AG10803 (cell line): Measurements from ENCODE around the gene SH3D19.
A peak's percentile ranks its signal among the peaks of the same experiment; 100 is the strongest.

ENCODE experiments used
- DNase-seq: peaks from one replicate; pipeline ENCODE4 v3.0.0; 2010; ENCODE audit warnings: low read depth
- H3K4me3 ChIP-seq: 2 replicates; pipeline ENCODE4 v1.5.1; 2011; ENCODE audit warnings: mild to moderate bottlenecking, low read length, control low read depth
- TF ChIP-seq, protein P1 (sequence below): conservative IDR thresholded peaks from 2 replicates; pipeline ENCODE4 v1.5.1; 2011; ENCODE audit warnings: mild to moderate bottlenecking, low read length, control low read depth, inconsistent platforms

The SH3D19 gene

DNA sequence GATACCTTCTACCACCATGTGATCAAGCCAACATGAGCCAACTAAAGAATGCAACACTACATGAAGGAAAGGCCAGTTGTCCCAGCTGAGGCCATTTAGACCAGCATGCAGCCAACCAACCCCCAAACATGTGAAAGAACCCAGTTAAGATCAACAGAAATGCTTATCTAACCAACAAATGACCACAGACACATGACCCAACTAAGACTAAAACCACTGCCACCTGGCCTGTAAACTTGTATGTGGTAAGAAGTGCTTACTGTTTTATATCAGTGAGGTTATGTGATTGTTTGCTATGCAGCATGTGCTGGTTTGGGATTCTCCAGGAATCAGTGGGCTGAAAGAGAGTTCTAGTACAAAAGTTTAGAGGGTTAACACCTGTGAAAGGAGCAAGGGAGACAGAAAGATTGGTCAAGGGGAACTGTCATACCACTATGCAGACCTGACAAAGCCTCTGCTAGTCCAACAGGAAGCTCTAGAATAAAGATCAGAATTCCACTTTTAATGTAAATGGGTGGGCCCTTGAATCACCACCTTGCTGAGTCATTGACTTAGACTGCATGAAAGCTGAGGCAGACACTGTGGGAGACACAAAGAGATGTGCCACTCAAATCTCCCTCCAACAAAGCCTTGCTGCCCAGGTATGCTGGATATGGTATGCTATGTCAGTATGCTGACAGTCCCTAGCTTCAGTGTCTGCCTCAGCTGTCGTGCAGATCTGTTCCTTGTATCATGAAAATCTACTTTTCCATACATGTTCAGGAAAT is 6.1 kb upstream of the SH3D19 start:
- DNase-seq: peak; percentile 17
- TF ChIP-seq, protein P1, sequence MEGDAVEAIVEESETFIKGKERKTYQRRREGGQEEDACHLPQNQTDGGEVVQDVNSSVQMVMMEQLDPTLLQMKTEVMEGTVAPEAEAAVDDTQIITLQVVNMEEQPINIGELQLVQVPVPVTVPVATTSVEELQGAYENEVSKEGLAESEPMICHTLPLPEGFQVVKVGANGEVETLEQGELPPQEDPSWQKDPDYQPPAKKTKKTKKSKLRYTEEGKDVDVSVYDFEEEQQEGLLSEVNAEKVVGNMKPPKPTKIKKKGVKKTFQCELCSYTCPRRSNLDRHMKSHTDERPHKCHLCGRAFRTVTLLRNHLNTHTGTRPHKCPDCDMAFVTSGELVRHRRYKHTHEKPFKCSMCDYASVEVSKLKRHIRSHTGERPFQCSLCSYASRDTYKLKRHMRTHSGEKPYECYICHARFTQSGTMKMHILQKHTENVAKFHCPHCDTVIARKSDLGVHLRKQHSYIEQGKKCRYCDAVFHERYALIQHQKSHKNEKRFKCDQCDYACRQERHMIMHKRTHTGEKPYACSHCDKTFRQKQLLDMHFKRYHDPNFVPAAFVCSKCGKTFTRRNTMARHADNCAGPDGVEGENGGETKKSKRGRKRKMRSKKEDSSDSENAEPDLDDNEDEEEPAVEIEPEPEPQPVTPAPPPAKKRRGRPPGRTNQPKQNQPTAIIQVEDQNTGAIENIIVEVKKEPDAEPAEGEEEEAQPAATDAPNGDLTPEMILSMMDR: no peak
- no peak overlapping the region for H3K4me3 ChIP-seq

DNA sequence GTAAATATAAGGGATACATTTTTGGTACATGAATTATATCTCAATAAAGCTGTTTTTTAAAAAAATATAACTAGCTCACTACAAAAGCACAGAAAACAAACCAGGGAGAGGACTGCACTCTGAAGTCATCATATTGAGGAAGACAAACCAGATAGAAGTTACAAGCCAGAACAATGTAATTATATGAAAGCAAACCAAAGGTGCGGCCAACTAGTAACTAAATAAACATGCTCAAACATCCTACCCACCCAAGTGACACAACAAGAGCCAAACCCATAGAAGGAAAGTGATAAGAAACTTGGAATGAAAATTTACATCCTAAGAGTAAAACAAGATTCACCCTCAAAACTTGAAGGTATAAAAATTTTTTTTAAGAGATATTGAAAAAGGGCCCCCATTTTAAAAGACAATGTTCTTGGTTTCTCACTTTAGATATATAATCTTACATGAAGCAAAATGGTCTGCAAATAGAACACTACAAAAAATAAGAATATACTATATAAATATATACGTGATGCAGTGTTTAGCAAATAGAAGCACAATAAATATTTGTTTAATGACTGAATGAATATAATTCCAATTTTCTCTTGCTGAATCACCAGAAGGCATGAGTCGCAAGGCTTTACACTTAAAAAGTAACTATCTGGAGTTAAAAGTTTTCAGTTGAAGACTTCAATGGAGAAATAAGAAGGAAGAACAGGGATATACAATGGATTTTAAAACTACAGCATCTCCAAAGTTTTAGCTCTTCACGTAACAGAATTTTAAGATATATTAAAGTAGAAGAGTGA is 4.0 kb upstream of the SH3D19 start:
- TF ChIP-seq, protein P1: no peak

DNA sequence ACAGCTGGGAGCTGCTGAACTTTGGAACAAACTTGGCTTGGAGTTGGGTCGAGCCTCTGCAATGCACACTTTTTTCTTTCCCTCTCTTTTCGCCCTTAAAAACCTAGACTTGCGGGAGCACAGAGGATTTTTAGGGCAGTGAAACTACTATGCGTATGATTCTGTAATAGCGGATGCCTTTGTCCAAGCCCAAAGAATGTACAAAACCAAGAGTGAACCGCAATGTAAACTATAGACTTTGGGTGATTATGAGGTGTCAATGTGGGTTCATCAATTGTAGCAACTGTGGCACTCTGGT is 493 bp upstream of the SH3D19 start:
- H3K4me3 ChIP-seq: peak overlapping the region; percentile 73
- DNase-seq: no peak
- TF ChIP-seq, protein P1: no peak

More for the DNA sequence above, 4.0 kb upstream of the SH3D19 start:
- DNase-seq: peak; percentile 17
- H3K4me3 ChIP-seq: no peak overlapping the region

DNA sequence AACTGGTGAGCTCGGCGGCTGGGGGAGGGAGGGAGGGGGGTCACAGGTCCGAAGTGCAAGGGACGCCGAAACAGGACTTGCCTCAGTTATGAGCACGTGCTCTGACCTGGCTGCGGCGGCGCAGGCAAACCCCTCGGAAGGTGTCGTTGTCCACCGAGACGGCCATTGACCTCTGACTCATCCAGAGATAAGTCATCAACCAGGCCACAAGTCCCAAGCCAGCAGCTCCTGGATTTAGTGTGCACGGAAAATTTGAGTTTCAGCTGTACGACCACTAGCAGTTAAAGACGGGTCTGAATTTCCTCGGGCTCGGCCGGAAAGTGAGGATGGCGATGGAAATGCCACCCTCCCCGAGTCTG is 674 bp downstream of the SH3D19 start:
- peak; percentile 26 for DNase-seq

DNA sequence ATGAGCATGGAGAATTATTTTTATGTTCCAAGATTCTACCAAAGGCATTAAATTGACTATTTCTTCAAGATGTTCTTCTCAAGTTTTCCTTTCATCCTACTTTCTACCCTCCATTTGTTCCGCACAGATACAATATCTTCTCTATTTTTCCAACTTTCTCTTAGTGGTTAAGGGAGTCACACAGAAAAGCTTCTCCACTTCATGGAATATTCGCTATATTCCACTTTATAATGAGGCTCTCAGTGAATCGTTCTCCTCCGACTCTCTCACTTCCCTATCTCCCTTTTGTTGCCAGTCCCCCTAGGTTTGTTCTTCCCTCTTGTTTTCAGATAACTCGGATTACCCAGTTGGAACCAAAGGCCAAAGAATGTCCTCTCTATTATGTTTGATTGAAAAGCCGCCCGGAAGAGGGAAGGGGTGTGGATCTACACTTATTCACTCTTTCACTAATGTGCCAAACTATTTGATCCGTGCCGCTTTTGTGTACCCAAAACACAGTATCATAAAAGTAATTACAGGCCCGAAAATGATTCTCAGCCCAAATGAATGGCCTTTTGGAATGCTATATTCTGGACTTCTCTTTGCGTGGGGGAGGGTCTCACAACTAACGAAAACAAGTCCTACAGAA is 1.2 kb downstream of the SH3D19 start:
- no peak for DNase-seq
- TF ChIP-seq, protein P1: no peak

More for the DNA sequence above, 674 bp downstream of the SH3D19 start:
- TF ChIP-seq, protein P1: no peak
- H3K4me3 ChIP-seq: peak overlapping the region; percentile 73

DNA sequence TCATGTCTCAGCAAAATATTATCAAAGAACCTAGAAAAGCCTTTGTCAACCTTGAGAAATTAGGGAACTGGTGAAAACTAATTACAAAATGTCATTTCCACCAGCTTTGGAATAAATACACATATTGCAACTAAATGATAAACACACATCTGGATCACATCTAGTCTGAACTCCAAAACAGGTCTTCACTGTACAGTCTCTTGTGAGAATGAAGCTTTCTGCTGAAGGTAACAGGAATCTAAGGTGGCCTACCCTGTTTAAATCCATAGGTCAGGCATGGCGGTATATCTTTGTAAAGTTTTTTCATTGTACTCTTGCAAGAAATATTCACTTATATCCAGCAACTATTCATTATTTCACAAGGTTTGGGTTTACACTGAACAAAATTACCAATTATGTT is 1.7 kb downstream of the SH3D19 start:
- no peak overlapping the region for H3K4me3 ChIP-seq
- TF ChIP-seq, protein P1: no peak
- DNase-seq: no peak

More for the DNA sequence above, 1.2 kb downstream of the SH3D19 start:
- peak overlapping the region; percentile 73 for H3K4me3 ChIP-seq
